Coronary artery (tissue), 2 donors: ENCODE measurements around the gene KRTAP4-5.
"Not testable (repeated sequence)": the region's sequence is repeated elsewhere in the genome, so short reads cannot be mapped to it uniquely, and the experiment has no call there.

Source experiments
- DNase-seq: peaks from one replicate; pipeline ENCODE4 v3.0.0-alpha.2; 2017; ENCODE audit warnings: low spot score
- H3K27ac ChIP-seq, 2 donors: fragments of 200-600 bp; sonication (generic); one replicate each; pipeline ENCODE4 v1.5.1; 2016 to 2019
- H3K4me3 ChIP-seq: fragments of 200-600 bp; sonication (generic); 2 replicates; pipeline ENCODE4 v1.5.1; 2016; ENCODE audit warnings: mild to moderate bottlenecking, moderate library complexity
- TF ChIP-seq, protein P1 (sequence below): fragments of 200-600 bp; sonication (generic); IDR thresholded peaks from one replicate; pipeline ENCODE4 v1.5.1; 2019; ENCODE audit warnings: antibody characterized with exemption

KRTAP4-5 gene

DNA sequence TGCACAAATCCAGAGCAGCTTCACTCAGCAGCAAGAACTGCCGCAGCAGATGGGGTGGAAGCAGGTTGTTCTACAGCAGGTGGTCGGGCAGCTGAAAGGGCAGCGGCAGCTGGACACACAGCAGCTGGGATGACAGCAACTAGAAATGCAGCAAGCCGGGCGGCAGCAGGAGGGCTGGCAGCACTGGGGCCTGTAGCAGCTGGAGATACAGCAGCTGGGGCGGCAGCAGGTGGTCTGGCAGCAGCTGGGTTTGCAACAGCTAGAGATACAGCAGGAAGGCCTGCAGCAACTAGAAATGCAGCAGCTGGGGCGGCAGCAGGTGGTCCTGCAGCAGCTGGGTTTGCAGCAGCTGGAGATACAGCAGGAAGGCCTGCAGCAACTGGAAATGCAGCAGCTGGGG, 17.9 kb upstream of the KRTAP4-5 start:
- Histone ChIP-seq H3K27ac (no peak overlapping the region), H3K4me3 (no peak overlapping the region)
- no peak for DNase-seq
- TF ChIP-seq, protein P1, sequence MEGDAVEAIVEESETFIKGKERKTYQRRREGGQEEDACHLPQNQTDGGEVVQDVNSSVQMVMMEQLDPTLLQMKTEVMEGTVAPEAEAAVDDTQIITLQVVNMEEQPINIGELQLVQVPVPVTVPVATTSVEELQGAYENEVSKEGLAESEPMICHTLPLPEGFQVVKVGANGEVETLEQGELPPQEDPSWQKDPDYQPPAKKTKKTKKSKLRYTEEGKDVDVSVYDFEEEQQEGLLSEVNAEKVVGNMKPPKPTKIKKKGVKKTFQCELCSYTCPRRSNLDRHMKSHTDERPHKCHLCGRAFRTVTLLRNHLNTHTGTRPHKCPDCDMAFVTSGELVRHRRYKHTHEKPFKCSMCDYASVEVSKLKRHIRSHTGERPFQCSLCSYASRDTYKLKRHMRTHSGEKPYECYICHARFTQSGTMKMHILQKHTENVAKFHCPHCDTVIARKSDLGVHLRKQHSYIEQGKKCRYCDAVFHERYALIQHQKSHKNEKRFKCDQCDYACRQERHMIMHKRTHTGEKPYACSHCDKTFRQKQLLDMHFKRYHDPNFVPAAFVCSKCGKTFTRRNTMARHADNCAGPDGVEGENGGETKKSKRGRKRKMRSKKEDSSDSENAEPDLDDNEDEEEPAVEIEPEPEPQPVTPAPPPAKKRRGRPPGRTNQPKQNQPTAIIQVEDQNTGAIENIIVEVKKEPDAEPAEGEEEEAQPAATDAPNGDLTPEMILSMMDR, result no peak

DNA sequence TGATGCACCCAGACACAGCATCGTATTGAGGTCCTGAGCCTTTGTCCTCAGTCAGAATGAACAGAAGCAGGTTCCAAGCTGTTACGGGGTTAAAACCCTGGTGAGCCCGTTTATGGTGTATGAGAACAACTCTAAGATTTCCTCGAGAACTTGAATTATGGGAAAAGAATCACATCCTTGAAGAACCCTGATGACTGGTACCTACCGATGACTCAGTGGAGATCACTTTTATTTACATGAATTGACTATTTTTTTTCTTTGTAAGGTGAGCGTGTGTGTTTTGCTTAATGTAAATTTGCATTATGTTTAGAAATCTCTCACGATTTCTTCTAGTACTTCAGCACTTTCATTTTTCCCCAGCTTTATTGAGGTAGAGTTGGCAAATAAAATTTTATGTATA, 14.2 kb upstream of the KRTAP4-5 start:
- H3K4me3 ChIP-seq, result no peak overlapping the region
- H3K27ac ChIP-seq, result no peak overlapping the region
- TF ChIP-seq, protein P1, result no peak
- DNase-seq, result no peak

- no peak within 1 kb of the TSS for H3K27ac ChIP-seq
- DNase-seq, result no peak
- TF ChIP-seq, protein P1, result no peak
- H3K4me3 ChIP-seq, result no peak within 1 kb of the TSS
These were observed 11.0 kb upstream of the KRTAP4-5 start, which contains the start of gene KRTAP4-4 for GRCh38 chr17:41160648-41161047. TSS of gene KRTAP4-4 (minus strand) at chr17:41160748. CDS start at chr17:41160691, 57 bp downstream.

DNA sequence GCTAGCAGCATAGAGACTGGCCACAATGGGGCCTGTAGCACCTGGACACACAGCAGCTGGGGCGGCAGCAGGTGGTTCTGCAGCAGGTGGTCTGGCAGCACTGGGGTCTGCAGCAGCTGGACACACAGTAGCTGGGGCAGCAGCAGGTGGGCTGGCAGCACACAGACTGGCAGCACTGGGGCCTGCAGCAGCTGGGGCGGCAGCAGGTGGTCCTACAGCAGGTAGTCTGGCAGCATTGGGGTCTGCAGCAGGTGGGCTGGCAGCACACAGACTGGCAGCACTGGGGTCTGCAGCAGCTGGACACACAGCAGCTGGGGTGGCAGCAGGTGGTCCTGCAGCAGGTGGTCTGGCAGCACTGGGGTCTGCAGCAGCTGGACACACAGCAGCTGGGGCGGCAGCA, 10.6 kb upstream of the KRTAP4-5 start:
- H3K4me3 ChIP-seq, DNase-seq, H3K27ac ChIP-seq: not testable (repeated sequence)

DNA sequence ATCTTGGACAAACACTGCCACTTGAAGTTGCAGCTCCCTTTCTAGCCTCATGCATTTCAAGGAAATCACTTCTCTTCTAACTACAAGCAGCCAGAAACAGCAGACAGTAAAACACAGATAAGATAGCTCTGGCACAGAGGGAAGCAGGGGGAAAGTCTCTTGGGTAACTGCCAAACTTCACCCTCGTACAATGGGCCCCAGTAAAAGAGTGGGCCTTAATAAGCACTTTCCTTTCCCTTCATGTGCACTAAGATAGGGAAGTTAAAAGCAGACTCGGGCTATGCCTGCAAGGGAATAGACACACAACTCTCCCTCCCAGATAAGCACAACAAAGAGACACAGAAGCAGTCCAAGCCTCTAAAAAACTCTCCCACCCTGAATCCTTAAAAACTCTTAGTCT, 4.2 kb upstream of the KRTAP4-5 start:
- H3K4me3 ChIP-seq, result no peak overlapping the region
- no peak for DNase-seq
- TF ChIP-seq, protein P1, result no peak
- no peak overlapping the region for H3K27ac ChIP-seq

DNA sequence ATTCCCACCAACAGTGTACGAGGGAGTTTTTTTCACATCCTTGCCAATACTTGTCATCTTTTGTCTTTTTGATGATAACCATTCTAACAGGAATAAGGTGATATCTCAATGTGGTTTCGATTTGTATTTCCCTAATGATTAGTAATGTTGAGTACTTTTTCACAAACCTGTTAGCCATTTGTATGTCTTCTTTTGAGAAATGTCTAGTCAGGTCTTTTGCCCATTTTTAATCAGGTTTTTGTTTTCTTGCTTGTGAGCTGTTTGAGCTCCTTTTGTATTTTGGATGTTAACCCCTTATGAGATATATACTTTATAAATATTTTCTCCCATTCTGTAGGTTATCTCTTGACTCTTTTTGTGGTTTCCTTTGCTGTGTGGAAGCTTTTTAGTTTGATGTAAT, 1.9 kb upstream of the KRTAP4-5 start:
- DNase-seq, result no peak
- Histone ChIP-seq H3K4me3 (no peak overlapping the region), H3K27ac (no peak overlapping the region)
- TF ChIP-seq, protein P1, result no peak

GRCh38 chr17:41150026-41150425, 401 bp upstream of the KRTAP4-5 start:
- TF ChIP-seq, protein P1, result no peak
- no peak overlapping the region for H3K27ac ChIP-seq
- no peak for DNase-seq
- H3K4me3 ChIP-seq, result no peak overlapping the region

DNA sequence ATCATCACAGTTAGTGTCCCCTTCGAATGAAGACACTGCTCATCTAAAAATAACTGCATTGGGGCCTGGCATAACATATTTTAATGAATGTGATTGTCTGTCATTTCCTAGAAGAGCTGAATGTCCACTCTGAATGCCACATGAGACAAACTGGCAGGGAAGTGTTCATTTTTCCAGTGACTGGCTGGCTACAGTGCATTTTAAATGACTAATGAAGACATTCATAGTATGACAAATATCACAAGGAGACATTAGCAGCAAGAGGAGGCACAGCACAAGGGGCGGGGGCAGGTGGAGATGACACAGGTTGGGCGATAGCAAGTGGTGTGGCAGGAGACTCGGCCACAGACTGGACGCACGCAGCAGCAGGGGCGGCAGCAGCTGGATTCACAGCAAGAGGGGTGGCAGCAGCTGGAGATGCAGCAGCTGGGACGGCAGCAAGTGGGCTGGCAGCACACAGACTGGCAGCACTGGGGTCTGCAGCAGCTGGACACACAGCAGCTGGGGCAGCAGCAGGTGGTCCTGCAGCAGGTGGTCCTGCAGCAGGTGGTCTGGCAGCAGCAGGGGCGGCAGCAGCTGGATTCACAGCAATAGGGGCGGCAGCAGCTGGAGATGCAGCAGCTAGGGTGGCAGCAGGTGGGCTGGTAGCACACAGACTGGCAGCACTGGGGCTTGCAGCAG, 514 bp downstream of the KRTAP4-5 start:
- not testable (repeated sequence) for H3K27ac ChIP-seq, DNase-seq, H3K4me3 ChIP-seq
